T-helper 2 cell treated with Interferon-gamma antibody and Interleukin-4, amounts not matched to agents 5 μg/mL and 100 μg/mL, for 36 hours (primary cell): Measurements from ENCODE around the gene PSPH.
"Not testable (repeated sequence)": the region's sequence is repeated elsewhere in the genome, so short reads cannot be mapped to it uniquely, and the experiment has no call there.

ENCODE experiments used
- DNase-seq: peaks from one replicate; pipeline ENCODE4 v3.0.0; 2021; ENCODE audit warnings: low spot score
- H3K27ac Mint-ChIP-seq: one replicate; pipeline ENCODE4 v1.8.0; 2021; ENCODE audit warnings: mild to moderate bottlenecking, mixed read lengths
- H3K27me3 Mint-ChIP-seq: one replicate; pipeline ENCODE4 v1.8.0; 2021; ENCODE audit warnings: low read depth, mixed read lengths
- H3K36me3 Mint-ChIP-seq: one replicate; pipeline ENCODE4 v1.8.0; 2021; ENCODE audit warnings: low read depth, mixed read lengths
- H3K4me1 Mint-ChIP-seq: one replicate; pipeline ENCODE4 v1.8.0; 2021; ENCODE audit warnings: low read depth, mixed read lengths
- H3K4me3 Mint-ChIP-seq: one replicate; pipeline ENCODE4 v1.8.0; 2022; ENCODE audit warnings: mild to moderate bottlenecking, moderate library complexity, mixed read lengths
- H3K9me3 Mint-ChIP-seq: one replicate; pipeline ENCODE4 v1.8.0; 2021; ENCODE audit warnings: mixed read lengths

The PSPH gene

GRCh38 chr7:56079450-56080185, 28.4 kb upstream of the PSPH start:
- Mint-ChIP-seq H3K27ac (no peak overlapping the region), H3K27me3 (no peaks in the 10 kb centered on the region), H3K9me3 (no peaks in the 10 kb centered on the region), H3K4me1 (no peaks in the 10 kb centered on the region), H3K36me3 (peaks cover 18% of the 10 kb centered on the region), H3K4me3 (no peak overlapping the region)
- DNase-seq, result no peak

- no peak for DNase-seq
- no peaks in the 10 kb centered on the region for H3K9me3 Mint-ChIP-seq
- no peak overlapping the region for H3K27ac Mint-ChIP-seq
- peaks cover 22% of the 10 kb centered on the region for H3K36me3 Mint-ChIP-seq
- H3K27me3 Mint-ChIP-seq, result no peaks in the 10 kb centered on the region
- H3K4me1 Mint-ChIP-seq, result peaks cover 2% of the 10 kb centered on the region
- no peak overlapping the region for H3K4me3 Mint-ChIP-seq
These were observed 27.0 kb upstream of the PSPH start for GRCh38 chr7:56078196-56078595.

- Mint-ChIP-seq H3K9me3 (no peaks in the 10 kb centered on the region), H3K4me1 (peaks cover 2% of the 10 kb centered on the region), H3K4me3 (no peak overlapping the region), H3K36me3 (peaks cover 25% of the 10 kb centered on the region), H3K27ac (no peak overlapping the region), H3K27me3 (no peaks in the 10 kb centered on the region)
- DNase-seq, result no peak
These were observed 26.4 kb upstream of the PSPH start for GRCh38 chr7:56077681-56078080.

GRCh38 chr7:56074371-56074791, 23.1 kb upstream of the PSPH start:
- Mint-ChIP-seq H3K4me1 (peaks cover 2% of the 10 kb centered on the region), H3K27ac (peak overlapping the region; percentile 41), H3K36me3 (peaks cover 26% of the 10 kb centered on the region), H3K9me3 (no peaks in the 10 kb centered on the region), H3K4me3 (no peak overlapping the region), H3K27me3 (no peaks in the 10 kb centered on the region)
- DNase-seq, result peak; percentile 60

- not testable (repeated sequence) for H3K9me3 Mint-ChIP-seq, H3K4me3 Mint-ChIP-seq, H3K27me3 Mint-ChIP-seq, DNase-seq, H3K27ac Mint-ChIP-seq
- Mint-ChIP-seq H3K4me1 (peaks cover 27% of the 10 kb centered on the region), H3K36me3 (peaks cover 41% of the 10 kb centered on the region)
These were observed 15.1 kb upstream of the PSPH start for GRCh38 chr7:56066376-56066775.

GRCh38 chr7:56063882-56064625, 12.8 kb upstream of the PSPH start, which contains the start of gene SUMF2:
Gene SUMF2, plus strand, starts transcription at chr7:56064286. Its CDS starts 26 bp downstream, at chr7:56064312.
- Mint-ChIP-seq H3K27me3 (no peaks in the 10 kb centered on the region), H3K27ac (peak within 1 kb of the TSS; percentile 92), H3K36me3 (peaks cover 55% of the 10 kb centered on the region), H3K4me1 (peaks cover 27% of the 10 kb centered on the region), H3K9me3 (no peaks in the 10 kb centered on the region), H3K4me3 (peak within 1 kb of the TSS; percentile 94)
- peak; percentile 92 for DNase-seq

GRCh38 chr7:56063500-56063881, 12.2 kb upstream of the PSPH start:
- Mint-ChIP-seq H3K36me3 (peaks cover 55% of the 10 kb centered on the region), H3K4me3 (peak overlapping the region; percentile 94)

GRCh38 chr7:56062382-56062781, 11.1 kb upstream of the PSPH start:
- peaks cover 27% of the 10 kb centered on the region for H3K4me1 Mint-ChIP-seq
- H3K27me3 Mint-ChIP-seq, result no peaks in the 10 kb centered on the region
- no peak for DNase-seq
- H3K27ac Mint-ChIP-seq, result peak overlapping the region; percentile 77
- H3K4me3 Mint-ChIP-seq, result peak overlapping the region; percentile 33
- peaks cover 63% of the 10 kb centered on the region for H3K36me3 Mint-ChIP-seq
- H3K9me3 Mint-ChIP-seq, result no peaks in the 10 kb centered on the region

More at GRCh38 chr7:56063500-56063881, 12.2 kb upstream of the PSPH start:
- H3K27ac Mint-ChIP-seq, result peak overlapping the region; percentile 92
- H3K27me3 Mint-ChIP-seq, result no peaks in the 10 kb centered on the region
- DNase-seq, result no peak
- peaks cover 27% of the 10 kb centered on the region for H3K4me1 Mint-ChIP-seq
- H3K9me3 Mint-ChIP-seq, result no peaks in the 10 kb centered on the region

GRCh38 chr7:56053993-56054392, 2.7 kb upstream of the PSPH start:
- H3K4me1 Mint-ChIP-seq, result peaks cover 30% of the 10 kb centered on the region
- H3K36me3 Mint-ChIP-seq, result peaks cover 57% of the 10 kb centered on the region

GRCh38 chr7:56053379-56053778, 2.1 kb upstream of the PSPH start:
- Mint-ChIP-seq H3K9me3 (no peaks in the 10 kb centered on the region), H3K36me3 (peaks cover 52% of the 10 kb centered on the region), H3K27me3 (no peaks in the 10 kb centered on the region), H3K4me1 (peaks cover 30% of the 10 kb centered on the region), H3K27ac (no peak overlapping the region), H3K4me3 (peak overlapping the region; percentile 90)
- no peak for DNase-seq

More at GRCh38 chr7:56053993-56054392, 2.7 kb upstream of the PSPH start:
- DNase-seq, result no peak
- H3K4me3 Mint-ChIP-seq, result peak overlapping the region; percentile 59
- H3K27me3 Mint-ChIP-seq, result no peaks in the 10 kb centered on the region
- H3K9me3 Mint-ChIP-seq, result no peaks in the 10 kb centered on the region
- peak overlapping the region; percentile 41 for H3K27ac Mint-ChIP-seq

GRCh38 chr7:56051053-56051338, 248 bp downstream of the PSPH start:
- H3K4me1 Mint-ChIP-seq, result peaks cover 27% of the 10 kb centered on the region

GRCh38 chr7:56048763-56049162, 2.5 kb downstream of the PSPH start:
- Mint-ChIP-seq H3K4me1 (peaks cover 16% of the 10 kb centered on the region), H3K36me3 (peaks cover 16% of the 10 kb centered on the region)
- H3K27ac Mint-ChIP-seq, H3K27me3 Mint-ChIP-seq, H3K9me3 Mint-ChIP-seq, H3K4me3 Mint-ChIP-seq, DNase-seq: not testable (repeated sequence)

More at GRCh38 chr7:56051053-56051338, 248 bp downstream of the PSPH start:
- Mint-ChIP-seq H3K4me3 (peak overlapping the region; percentile 90), H3K36me3 (peaks cover 33% of the 10 kb centered on the region), H3K27ac (peak overlapping the region; percentile 89), H3K9me3 (no peaks in the 10 kb centered on the region), H3K27me3 (no peaks in the 10 kb centered on the region)
- DNase-seq, result no peak

GRCh38 chr7:56048245-56048644, 3.0 kb downstream of the PSPH start:
- H3K9me3 Mint-ChIP-seq, result no peaks in the 10 kb centered on the region
- peaks cover 13% of the 10 kb centered on the region for H3K4me1 Mint-ChIP-seq
- no peaks in the 10 kb centered on the region for H3K27me3 Mint-ChIP-seq
- DNase-seq, result no peak
- H3K36me3 Mint-ChIP-seq, result peaks cover 11% of the 10 kb centered on the region
- no peak overlapping the region for H3K27ac Mint-ChIP-seq
- H3K4me3 Mint-ChIP-seq, result no peak overlapping the region

- H3K27me3 Mint-ChIP-seq, DNase-seq, H3K36me3 Mint-ChIP-seq, H3K27ac Mint-ChIP-seq, H3K4me3 Mint-ChIP-seq, H3K9me3 Mint-ChIP-seq, H3K4me1 Mint-ChIP-seq: not testable (repeated sequence)
These were observed 3.7 kb downstream of the PSPH start for GRCh38 chr7:56047446-56048116.
